Measurements from ENCODE around the gene CRHR1.

CRHR1 gene

GRCh38 chr17:45824901-45825492, 40.9 kb downstream of the CRHR1 start:
- DNase-seq, result no peak

GRCh38 chr17:45825792-45826191, 41.7 kb downstream of the CRHR1 start:
- DNase-seq, result no peak

- DNase-seq, result no peak
These were observed 42.9 kb downstream of the CRHR1 start for GRCh38 chr17:45826919-45827588.

- no peak for DNase-seq
These were observed 44.1 kb downstream of the CRHR1 start for GRCh38 chr17:45828171-45828570.

GRCh38 chr17:45828582-45829133, 44.5 kb downstream of the CRHR1 start:
- DNase-seq, result no peak

- no peak for DNase-seq
These were observed 49.8 kb downstream of the CRHR1 start for GRCh38 chr17:45833920-45834319.

GRCh38 chr17:45834471-45835396, 50.6 kb downstream of the CRHR1 start:
- no peak for DNase-seq

- DNase-seq, result no peak
These were observed 51.4 kb downstream of the CRHR1 start for GRCh38 chr17:45835481-45835880.

- no peak for DNase-seq
These were observed 52.2 kb downstream of the CRHR1 start for GRCh38 chr17:45836047-45837044.

- no peak for DNase-seq
These were observed 53.1 kb downstream of the CRHR1 start for GRCh38 chr17:45837187-45837586.

- no peak for DNase-seq
These were observed 53.5 kb downstream of the CRHR1 start for GRCh38 chr17:45837603-45838002.

GRCh38 chr17:45838751-45839295, 54.7 kb downstream of the CRHR1 start:
- DNase-seq, result no peak

- DNase-seq, result no peak
These were observed 55.3 kb downstream of the CRHR1 start for GRCh38 chr17:45839442-45839841.

GRCh38 chr17:45841186-45841585, 57.1 kb downstream of the CRHR1 start:
- no peak for DNase-seq

- no peak for DNase-seq
These were observed 57.9 kb downstream of the CRHR1 start for GRCh38 chr17:45841883-45842525.

GRCh38 chr17:45843722-45844121, 59.6 kb downstream of the CRHR1 start:
- no peak for DNase-seq

- DNase-seq, result no peak
These were observed 60.7 kb downstream of the CRHR1 start, which contains the start of gene SPPL2C for GRCh38 chr17:45844695-45845375. Gene SPPL2C, plus strand, starts transcription at chr17:45844881. Its CDS starts 26 bp downstream, at chr17:45844907.

- no peak for DNase-seq
These were observed 61.5 kb downstream of the CRHR1 start for GRCh38 chr17:45845376-45846185.

- DNase-seq, result no peak
These were observed 62.1 kb downstream of the CRHR1 start for GRCh38 chr17:45846223-45846622.

GRCh38 chr17:45846646-45847045, 62.5 kb downstream of the CRHR1 start:
- DNase-seq, result no peak

Measured in CD4-positive, alpha-beta T cell treated with Interferon gamma for 1 hour (primary cell).